GM15510 (cell line): ENCODE results near the gene SLC39A8.

Experiments used
- POLR2A ChIP-seq: IDR thresholded peaks from 3 replicates; pipeline ENCODE4 v1.6.1; 2011; ENCODE audit warnings: borderline replicate concordance; ENCODE audit not compliant: insufficient read length; ENCODE audit errors: extremely low read depth

Gene SLC39A8

GRCh38 chr4:102344954-102345794 is at the start of gene SLC39A8:
TSS of gene SLC39A8 (minus strand) at chr4:102345482. CDS start at chr4:102344662, 820 bp downstream.
- peak; percentile 68 for TF ChIP-seq POLR2A

- TF ChIP-seq POLR2A = no peak
Measured at GRCh38 chr4:102392033-102392744, 46.9 kb upstream of the SLC39A8 start.

- no peak for TF ChIP-seq POLR2A
Measured at GRCh38 chr4:102390438-102390837, 45.2 kb upstream of the SLC39A8 start.

GRCh38 chr4:102388611-102389010 is 43.3 kb upstream of the SLC39A8 start:
- TF ChIP-seq POLR2A = no peak

GRCh38 chr4:102387552-102388150 is 42.4 kb upstream of the SLC39A8 start:
- no peak for TF ChIP-seq POLR2A

- TF ChIP-seq POLR2A = no peak
Measured at GRCh38 chr4:102386966-102387365, 41.7 kb upstream of the SLC39A8 start.

GRCh38 chr4:102362922-102363432 is 17.7 kb upstream of the SLC39A8 start:
- no peak for TF ChIP-seq POLR2A

GRCh38 chr4:102358128-102358527 is 12.8 kb upstream of the SLC39A8 start:
- TF ChIP-seq POLR2A = no peak

GRCh38 chr4:102356562-102357202 is 11.4 kb upstream of the SLC39A8 start:
- TF ChIP-seq POLR2A = no peak

GRCh38 chr4:102355748-102356147 is 10.5 kb upstream of the SLC39A8 start:
- no peak for TF ChIP-seq POLR2A

GRCh38 chr4:102354671-102355454 is 9.6 kb upstream of the SLC39A8 start:
- TF ChIP-seq POLR2A = no peak

GRCh38 chr4:102352781-102353180 is 7.5 kb upstream of the SLC39A8 start:
- TF ChIP-seq POLR2A = no peak

GRCh38 chr4:102350634-102351033 is 5.4 kb upstream of the SLC39A8 start:
- TF ChIP-seq POLR2A = no peak

- TF ChIP-seq POLR2A = no peak
Measured at GRCh38 chr4:102348701-102349100, 3.4 kb upstream of the SLC39A8 start.
